ENCODE measurements around the gene CD46. TPM values are rescaled to one million over a fixed set of nuclear protein-coding genes. Genes with fewer than 3 reads are reported as not detected.

Gene CD46
- total RNA-seq, 1 experiment from 2014 or later, result 100 TPM

DNA sequence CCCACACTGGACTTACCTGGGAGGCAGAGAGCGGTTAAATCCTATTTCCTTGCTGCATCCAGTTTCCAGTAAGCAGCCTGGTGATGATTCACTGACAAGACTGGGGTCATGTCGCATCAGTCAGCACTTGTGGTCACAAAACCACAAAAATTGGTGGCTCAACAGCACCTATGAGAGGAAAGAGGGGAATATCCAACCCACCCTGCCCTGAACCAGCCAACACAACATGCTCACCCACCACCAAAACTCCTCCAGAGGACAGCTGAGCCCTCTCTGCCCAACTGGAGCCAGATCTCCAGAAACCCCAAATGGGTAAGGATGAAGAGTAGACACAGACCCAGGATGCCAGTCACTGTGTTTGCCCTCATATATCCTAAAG, 64.0 kb downstream of the CD46 start:
- no peaks in the 10 kb centered on the region for H4K20me1 ChIP-seq (ENCODE audit: insufficient read depth)
- intact Hi-C loops (cut with micrococcal nuclease), result no loop called here
- no peaks in the 10 kb centered on the region for H3K9me2 ChIP-seq (ENCODE audit: insufficient read depth)
- H3K4me1 ChIP-seq (ENCODE audit: control insufficient read depth in 1 of 2, insufficient read depth in 2 of 2, low read length in 2 of 2), result peaks cover 0 to 21% of the 10 kb centered on the region in 2 experiments; a peak in 2 of 4 replicates
- H3K27ac ChIP-seq (ENCODE audit: low read depth, low read length), result no peak overlapping the region
- BruUV-seq (replicated peaks), result no TSS peak
- H3K36me3 ChIP-seq (ENCODE audit: control insufficient read depth in 1 of 2, insufficient read depth in 2 of 2, low read length in 2 of 2), result peaks cover 0 to 17% of the 10 kb centered on the region in 2 experiments; a peak in 3 of 4 replicates
- no peaks in the 10 kb centered on the region for H3K27me3 ChIP-seq (ENCODE audit: insufficient read depth, low read length)
- ChIA-PET RAD21 (ENCODE audit: low non-redundant PET in 1 of 2, low total read pairs in 2 of 2, uncharacterized antibody in 2 of 2, unreplicated experiment in 2 of 2) (no interaction called here), CTCF (no interaction called here), POLR2A (no interaction called here)
- H3K9ac ChIP-seq (ENCODE audit: low read length), result no peak overlapping the region
- no peak for TF ChIP-seq EGR1 (IDR thresholded peaks at IDR 0.05; ENCODE audit: low read depth)
- H3K4me3 ChIP-seq (replicated peaks in 1 of 2; ENCODE audit: low read depth in 1 of 2, low read length in 2 of 2), result no peak overlapping the region
- H2AFZ ChIP-seq (ENCODE audit: low read depth, low read length, poor library complexity, severe bottlenecking), result no peak overlapping the region
- peak overlapping the region; percentile 33; the same call in 1 of the 2 replicates for H3K4me2 ChIP-seq (ENCODE audit: low read length)
- ATAC-seq, result peak; percentile 28
- H3K9me3 ChIP-seq (ENCODE audit: control insufficient read depth in 1 of 2, insufficient read depth in 1 of 2, low read depth in 1 of 2, low read length in 2 of 2), result no peaks in the 10 kb centered on the region
- no peaks in the 10 kb centered on the region for H3K79me2 ChIP-seq (ENCODE audit: insufficient read depth, low read length)
- no peak for DNase-seq (ENCODE audit: low read depth, low spot score)

DNA sequence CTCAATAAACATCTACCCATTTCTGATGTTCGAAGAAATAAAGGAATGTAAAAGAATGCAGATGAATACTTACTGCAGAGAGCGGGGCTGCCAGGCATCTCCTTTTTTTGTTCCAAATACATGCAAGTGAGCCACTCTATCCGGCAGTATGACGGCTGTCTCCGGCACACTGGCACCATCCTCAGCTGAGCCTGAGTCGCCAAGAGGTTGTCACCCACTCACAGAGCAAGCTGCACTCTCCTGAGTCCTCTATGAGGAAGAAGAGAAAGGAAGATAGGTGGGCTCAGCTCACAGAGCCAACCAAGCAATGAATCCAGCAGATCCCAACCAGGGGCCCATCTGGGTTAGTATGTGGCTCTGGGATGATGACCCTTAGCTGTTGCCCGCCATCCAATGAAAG, 65.3 kb downstream of the CD46 start:
- no peaks in the 10 kb centered on the region for H3K9me3 ChIP-seq (ENCODE audit: control insufficient read depth in 1 of 2, insufficient read depth in 1 of 2, low read depth in 1 of 2, low read length in 2 of 2)
- no peaks in the 10 kb centered on the region for H4K20me1 ChIP-seq (ENCODE audit: insufficient read depth)
- ChIA-PET RAD21 (ENCODE audit: low non-redundant PET in 1 of 2, low total read pairs in 2 of 2, uncharacterized antibody in 2 of 2, unreplicated experiment in 2 of 2) (no interaction called here), POLR2A (no interaction called here), CTCF (no interaction called here)
- intact Hi-C loops (cut with micrococcal nuclease), result no loop called here
- H3K79me2 ChIP-seq (ENCODE audit: insufficient read depth, low read length), result peaks cover 7% of the 10 kb centered on the region; the same call in 1 of the 2 replicates
- TF ChIP-seq CBX3 (IDR thresholded peaks at IDR 0.05; ENCODE audit: low read depth), result no peak
- no peak for TF ChIP-seq YY1 (IDR thresholded peaks at IDR 0.05; ENCODE audit: extremely low read depth, insufficient replicate concordance, low read depth, low read length)
- TF ChIP-seq ATF3 (IDR thresholded peaks at IDR 0.05), result no peak
- no peak for TF ChIP-seq CEBPB (IDR thresholded peaks at IDR 0.05; ENCODE audit: low read depth)
- TF ChIP-seq EZH2 (IDR thresholded peaks at IDR 0.05), result no peak
- TF ChIP-seq ELF1 (IDR thresholded peaks at IDR 0.05; ENCODE audit: borderline replicate concordance, low read depth), result no peak
- no peak for TF ChIP-seq FOSL1 (IDR thresholded peaks at IDR 0.05; ENCODE audit: low read depth)
- TF ChIP-seq, protein P1, sequence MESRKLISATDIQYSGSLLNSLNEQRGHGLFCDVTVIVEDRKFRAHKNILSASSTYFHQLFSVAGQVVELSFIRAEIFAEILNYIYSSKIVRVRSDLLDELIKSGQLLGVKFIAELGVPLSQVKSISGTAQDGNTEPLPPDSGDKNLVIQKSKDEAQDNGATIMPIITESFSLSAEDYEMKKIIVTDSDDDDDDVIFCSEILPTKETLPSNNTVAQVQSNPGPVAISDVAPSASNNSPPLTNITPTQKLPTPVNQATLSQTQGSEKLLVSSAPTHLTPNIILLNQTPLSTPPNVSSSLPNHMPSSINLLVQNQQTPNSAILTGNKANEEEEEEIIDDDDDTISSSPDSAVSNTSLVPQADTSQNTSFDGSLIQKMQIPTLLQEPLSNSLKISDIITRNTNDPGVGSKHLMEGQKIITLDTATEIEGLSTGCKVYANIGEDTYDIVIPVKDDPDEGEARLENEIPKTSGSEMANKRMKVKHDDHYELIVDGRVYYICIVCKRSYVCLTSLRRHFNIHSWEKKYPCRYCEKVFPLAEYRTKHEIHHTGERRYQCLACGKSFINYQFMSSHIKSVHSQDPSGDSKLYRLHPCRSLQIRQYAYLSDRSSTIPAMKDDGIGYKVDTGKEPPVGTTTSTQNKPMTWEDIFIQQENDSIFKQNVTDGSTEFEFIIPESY (IDR thresholded peaks at IDR 0.05; ENCODE audit: extremely low read depth, insufficient replicate concordance, low read length), result no peak
- no peak for TF ChIP-seq EZH2phosphoT487 (IDR thresholded peaks at IDR 0.05; ENCODE audit: borderline replicate concordance)
- no peak for TF ChIP-seq POLR2A (IDR thresholded peaks at IDR 0.05; ENCODE audit: borderline replicate concordance, extremely low read depth, insufficient read depth, insufficient read length)
- TF ChIP-seq SRF (IDR thresholded peaks at IDR 0.05; ENCODE audit: low read depth), result no peak
- TF ChIP-seq POLR2AphosphoS5 (IDR thresholded peaks at IDR 0.05; ENCODE audit: low read depth, low read length), result no peak
- BruUV-seq (replicated peaks), result no TSS peak
- H3K9ac ChIP-seq (ENCODE audit: low read length), result no peak overlapping the region
- no peak overlapping the region for H2AFZ ChIP-seq (ENCODE audit: low read depth, low read length, poor library complexity, severe bottlenecking)
- H3K9me2 ChIP-seq (ENCODE audit: insufficient read depth), result no peaks in the 10 kb centered on the region
- DNase-seq (ENCODE audit: low read depth, low spot score) (no peak), ATAC-seq (no peak)
- peaks cover 0 to 17% of the 10 kb centered on the region in 2 experiments; a peak in 2 of 4 replicates for H3K36me3 ChIP-seq (ENCODE audit: control insufficient read depth in 1 of 2, insufficient read depth in 2 of 2, low read length in 2 of 2)
- H3K4me1 ChIP-seq (ENCODE audit: control insufficient read depth in 1 of 2, insufficient read depth in 2 of 2, low read length in 2 of 2), result peaks cover 0 to 21% of the 10 kb centered on the region in 2 experiments; a peak in 2 of 4 replicates
- no peak overlapping the region for H3K4me2 ChIP-seq (ENCODE audit: low read length)
- H3K27ac ChIP-seq (ENCODE audit: low read depth, low read length), result no peak overlapping the region
- no peaks in the 10 kb centered on the region for H3K27me3 ChIP-seq (ENCODE audit: insufficient read depth, low read length)
- H3K4me3 ChIP-seq (replicated peaks in 1 of 2; ENCODE audit: low read depth in 1 of 2, low read length in 2 of 2), result no peak overlapping the region

Measured in HCT116 (cell line).